Measurements from ENCODE around the gene SLC4A4. TPM values are rescaled to one million over a fixed set of nuclear protein-coding genes. Genes with fewer than 3 reads are reported as not detected.

SLC4A4 gene
- total RNA-seq, 1 donor from 2014 or later: 3.0 TPM

GRCh38 chr4:71377561-71377960 is 38.7 kb downstream of the SLC4A4 start:
- Mint-ChIP-seq H3K36me3 (ENCODE audit: low read depth, unreplicated experiment) (no peaks in the 10 kb centered on the region), H3K27ac (ENCODE audit: unreplicated experiment) (no peak overlapping the region), H3K9me3 (ENCODE audit: unreplicated experiment) (peaks cover 2% of the 10 kb centered on the region), H3K27me3 (ENCODE audit: low read depth, unreplicated experiment) (no peaks in the 10 kb centered on the region), H3K4me1 (ENCODE audit: low read depth, unreplicated experiment) (no peaks in the 10 kb centered on the region), H3K4me3 (ENCODE audit: unreplicated experiment) (no peak overlapping the region)
- H2AFZ ChIP-seq (ENCODE audit: low read depth, low read length): no peak overlapping the region
- H3K9me3 ChIP-seq (ENCODE audit: insufficient read depth, low read depth, low read length): no peaks in the 10 kb centered on the region
- TF ChIP-seq CTCF (IDR thresholded peaks at IDR 0.05; ENCODE audit: insufficient read depth, low read depth, low read length): no peak
- H3K4me1 ChIP-seq (ENCODE audit: insufficient read depth, low read length): peaks cover 6% of the 10 kb centered on the region
- FAIRE-seq (peak; percentile 95), DNase-seq (ENCODE audit: low read depth) (peak; percentile 91)
- H4K20me1 ChIP-seq (ENCODE audit: insufficient read depth, low read length): no peaks in the 10 kb centered on the region
- no peak overlapping the region for H3K27ac ChIP-seq (ENCODE audit: low read depth, low read length)
- no peaks in the 10 kb centered on the region for H3K36me3 ChIP-seq (ENCODE audit: insufficient read depth, low read length)
- no peaks in the 10 kb centered on the region for H3K27me3 ChIP-seq (ENCODE audit: insufficient read depth, low read length)
- H3K79me2 ChIP-seq (ENCODE audit: insufficient read depth, low read length): no peaks in the 10 kb centered on the region
- no peak overlapping the region for H3K9ac ChIP-seq (ENCODE audit: low read length)
- H3K4me3 ChIP-seq (ENCODE audit: insufficient read depth, low read depth, low read length): no peak overlapping the region
- peak overlapping the region; percentile 7 for H3K4me2 ChIP-seq (ENCODE audit: low read length)

GRCh38 chr4:71379126-71379525 is 40.3 kb downstream of the SLC4A4 start:
- peaks cover 8% of the 10 kb centered on the region for H3K4me1 Mint-ChIP-seq (ENCODE audit: low read depth, unreplicated experiment)
- Histone ChIP-seq H2AFZ (ENCODE audit: low read depth, low read length) (no peak overlapping the region), H3K9ac (ENCODE audit: low read length) (no peak overlapping the region), H3K79me2 (ENCODE audit: insufficient read depth, low read length) (no peaks in the 10 kb centered on the region), H3K27ac (ENCODE audit: low read depth, low read length) (no peak overlapping the region), H3K4me3 (ENCODE audit: insufficient read depth, low read depth, low read length) (no peak overlapping the region), H3K9me3 (ENCODE audit: insufficient read depth, low read depth, low read length) (no peaks in the 10 kb centered on the region), H3K4me1 (ENCODE audit: insufficient read depth, low read length) (peaks cover 6% of the 10 kb centered on the region), H3K27me3 (ENCODE audit: insufficient read depth, low read length) (no peaks in the 10 kb centered on the region), H3K4me2 (ENCODE audit: low read length) (no peak overlapping the region), H4K20me1 (ENCODE audit: insufficient read depth, low read length) (no peaks in the 10 kb centered on the region), H3K36me3 (ENCODE audit: insufficient read depth, low read length) (no peaks in the 10 kb centered on the region)
- DNase-seq (ENCODE audit: low read depth): no peak
- H3K4me3 Mint-ChIP-seq (ENCODE audit: unreplicated experiment): no peak overlapping the region
- H3K27me3 Mint-ChIP-seq (ENCODE audit: low read depth, unreplicated experiment): no peaks in the 10 kb centered on the region
- no peak for FAIRE-seq
- H3K36me3 Mint-ChIP-seq (ENCODE audit: low read depth, unreplicated experiment): no peaks in the 10 kb centered on the region
- H3K27ac Mint-ChIP-seq (ENCODE audit: unreplicated experiment): no peak overlapping the region
- TF ChIP-seq EZH2 (IDR thresholded peaks at IDR 0.05; ENCODE audit: insufficient read depth, low read length) (no peak), CTCF (IDR thresholded peaks at IDR 0.05; ENCODE audit: insufficient read depth, low read depth, low read length) (no peak)
- H3K9me3 Mint-ChIP-seq (ENCODE audit: unreplicated experiment): peaks cover 2% of the 10 kb centered on the region

GRCh38 chr4:71380788-71381187 is 42.0 kb downstream of the SLC4A4 start:
- Mint-ChIP-seq H3K27ac (ENCODE audit: unreplicated experiment) (no peak overlapping the region), H3K36me3 (ENCODE audit: low read depth, unreplicated experiment) (no peaks in the 10 kb centered on the region), H3K27me3 (ENCODE audit: low read depth, unreplicated experiment) (no peaks in the 10 kb centered on the region), H3K4me3 (ENCODE audit: unreplicated experiment) (no peak overlapping the region), H3K9me3 (ENCODE audit: unreplicated experiment) (peaks cover 2% of the 10 kb centered on the region), H3K4me1 (ENCODE audit: low read depth, unreplicated experiment) (peaks cover 8% of the 10 kb centered on the region)
- Histone ChIP-seq H3K36me3 (ENCODE audit: insufficient read depth, low read length) (no peaks in the 10 kb centered on the region), H3K4me2 (ENCODE audit: low read length) (no peak overlapping the region), H3K79me2 (ENCODE audit: insufficient read depth, low read length) (no peaks in the 10 kb centered on the region), H3K9me3 (ENCODE audit: insufficient read depth, low read depth, low read length) (no peaks in the 10 kb centered on the region), H4K20me1 (ENCODE audit: insufficient read depth, low read length) (no peaks in the 10 kb centered on the region), H2AFZ (ENCODE audit: low read depth, low read length) (no peak overlapping the region), H3K27me3 (ENCODE audit: insufficient read depth, low read length) (no peaks in the 10 kb centered on the region), H3K27ac (ENCODE audit: low read depth, low read length) (no peak overlapping the region), H3K9ac (ENCODE audit: low read length) (no peak overlapping the region), H3K4me1 (ENCODE audit: insufficient read depth, low read length) (peaks cover 6% of the 10 kb centered on the region), H3K4me3 (ENCODE audit: insufficient read depth, low read depth, low read length) (no peak overlapping the region)
- FAIRE-seq (no peak), DNase-seq (ENCODE audit: low read depth) (peak; percentile 52)
- TF ChIP-seq EZH2 (IDR thresholded peaks at IDR 0.05; ENCODE audit: insufficient read depth, low read length): no peak
- no peak for TF ChIP-seq CTCF (IDR thresholded peaks at IDR 0.05; ENCODE audit: insufficient read depth, low read depth, low read length)
